Activated CD8-positive, alpha-beta T cell treated with anti-CD3 and anti-CD28 coated beads, Interleukin-2, amount 10 ng/mL, durations not matched to agents 7 days and 5 days (primary cell): ENCODE measurements around the gene RESP18. TPM values are rescaled to one million over a fixed set of nuclear protein-coding genes. Genes with fewer than 3 reads are reported as not detected.

Experiments
- ATAC-seq: fragments of 150-1000 bp; cut with Tn5 transposase; one replicate; pipeline ENCODE4 v1.10.0; 2021; ENCODE audit warnings: moderate library complexity
- CTCF ChIA-PET: fragments of 350-600 bp; sonication (Branson Sonifier 250); formaldehyde crosslinking; loops from one replicate; lab custom pipeline; 2021; ENCODE audit warnings: antibody characterized with exemption; lab: Charles Lee
- POLR2A ChIA-PET: fragments of 350-600 bp; sonication (Branson Sonifier 250); formaldehyde crosslinking; loops from one replicate; lab custom pipeline; 2021; ENCODE audit warnings: antibody characterized with exemption; lab: Charles Lee
- DNase-seq: peaks from one replicate; pipeline ENCODE4 v3.0.0-alpha.2; 2020
- H3K27ac Mint-ChIP-seq: one replicate; pipeline ENCODE4 v1.8.0; 2021; ENCODE audit warnings: mild to moderate bottlenecking, mixed read lengths
- H3K27me3 Mint-ChIP-seq: one replicate; pipeline ENCODE4 v1.8.0; 2021; ENCODE audit warnings: low read depth, mixed read lengths
- H3K36me3 Mint-ChIP-seq: one replicate; pipeline ENCODE4 v1.8.0; 2021; ENCODE audit warnings: low read depth, mixed read lengths
- H3K4me1 Mint-ChIP-seq: one replicate; pipeline ENCODE4 v1.8.0; 2021; ENCODE audit warnings: low read depth, mixed read lengths
- H3K4me3 Mint-ChIP-seq: one replicate; pipeline ENCODE4 v1.8.0; 2021; ENCODE audit warnings: mild to moderate bottlenecking, mixed read lengths
- H3K9me3 Mint-ChIP-seq: one replicate; pipeline ENCODE4 v1.8.0; 2022; ENCODE audit warnings: mixed read lengths; ENCODE audit not compliant: insufficient read depth
- total RNA-seq, 2 experiments: library from RNA; stranded (reverse); gene quantifications; one replicate each; pipeline ENCODE4 v1.2.3, GENCODE V29; 2021

Gene RESP18
- total RNA-seq, 2 experiments from 2014 or later, result not detected

- no peak overlapping the region for H3K27ac Mint-ChIP-seq
- no peak overlapping the region for H3K4me3 Mint-ChIP-seq
- H3K27me3 Mint-ChIP-seq, result peaks cover 31% of the 10 kb centered on the region
- ChIA-PET POLR2A (no interaction called here), CTCF (interaction anchor here (1.0 to 2.6 kb wide), 5 partner anchors 13 to 75 kb away, joined by 3 to 7 read pairs (median 5); partner anchors contain the start of gene DNAJB2)
- H3K4me1 Mint-ChIP-seq, result no peaks in the 10 kb centered on the region
- no peaks in the 10 kb centered on the region for H3K9me3 Mint-ChIP-seq
- H3K36me3 Mint-ChIP-seq, result no peaks in the 10 kb centered on the region
- DNase-seq (no peak), ATAC-seq (no peak)
These were observed 20.6 kb upstream of the RESP18 start for GRCh38 chr2:219353129-219353528.

GRCh38 chr2:219352448-219353023 lies 20.0 kb upstream of the RESP18 start:
- H3K27me3 Mint-ChIP-seq, result peaks cover 26% of the 10 kb centered on the region
- no peaks in the 10 kb centered on the region for H3K36me3 Mint-ChIP-seq
- no peaks in the 10 kb centered on the region for H3K4me1 Mint-ChIP-seq
- no peak overlapping the region for H3K4me3 Mint-ChIP-seq
- H3K27ac Mint-ChIP-seq, result no peak overlapping the region
- DNase-seq (peak; percentile 80), ATAC-seq (peak; percentile 80)
- ChIA-PET CTCF (interaction anchor here (1.1 to 2.6 kb wide), 7 partner anchors 9 to 193 kb away, joined by 3 to 7 read pairs (median 4); partner anchors contain the start of gene DNAJB2), POLR2A (no interaction called here)
- no peaks in the 10 kb centered on the region for H3K9me3 Mint-ChIP-seq

DNA sequence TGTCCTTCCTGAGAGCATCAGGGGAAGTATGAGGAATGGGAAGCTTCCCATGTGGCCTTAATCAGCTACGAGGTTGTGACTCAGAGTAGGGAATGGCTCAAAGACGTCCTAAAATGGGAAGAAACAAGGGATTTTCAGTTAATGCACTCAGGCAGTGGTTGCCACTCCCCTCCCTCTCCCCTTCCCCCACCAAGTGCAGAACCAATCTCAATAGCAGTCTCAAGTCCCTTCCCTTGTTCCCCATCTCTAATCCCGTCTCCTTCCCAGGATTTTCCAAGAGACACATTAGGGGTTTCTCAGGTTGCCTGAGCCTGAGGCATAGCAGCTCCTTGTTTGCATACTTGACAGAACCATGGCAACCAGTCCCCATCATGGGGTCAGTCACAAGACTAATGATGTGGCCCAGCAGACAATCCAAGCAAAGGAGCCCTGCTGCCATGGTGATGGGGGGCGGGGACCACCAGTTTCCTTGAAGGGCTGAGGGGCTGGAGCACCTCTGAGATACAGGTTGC lies 18.2 kb upstream of the RESP18 start:
- Mint-ChIP-seq H3K27me3 (peaks cover 17% of the 10 kb centered on the region), H3K9me3 (no peaks in the 10 kb centered on the region), H3K27ac (no peak overlapping the region), H3K36me3 (no peaks in the 10 kb centered on the region), H3K4me3 (no peak overlapping the region), H3K4me1 (no peaks in the 10 kb centered on the region)
- ATAC-seq (no peak), DNase-seq (no peak)
- POLR2A ChIA-PET, result no interaction called here
- CTCF ChIA-PET, result interaction anchor here (1.2 to 1.8 kb wide), 3 partner anchors 13 to 196 kb away, joined by 3 to 4 read pairs (median 4); no protein-coding TSS in a partner anchor

DNA sequence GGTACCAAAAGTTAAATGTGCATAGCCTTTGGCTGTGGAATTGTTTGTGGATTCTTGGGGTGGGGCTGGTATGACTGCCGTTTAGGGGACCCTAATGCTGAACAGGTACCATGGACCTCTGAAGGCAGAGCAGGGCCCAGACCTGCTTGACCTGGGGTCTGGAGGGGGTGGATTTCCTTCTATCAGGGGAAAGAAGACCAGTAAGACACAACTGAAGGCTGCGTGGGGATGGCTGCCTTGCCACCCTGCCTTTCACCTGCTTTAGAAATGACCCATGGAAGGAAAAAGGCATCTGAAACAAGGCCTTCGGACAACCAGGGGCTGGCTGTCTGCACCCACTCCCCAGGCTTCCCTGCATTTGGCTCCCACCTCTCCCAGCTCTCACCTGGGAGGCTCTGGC lies 17.7 kb upstream of the RESP18 start:
- POLR2A ChIA-PET, result no interaction called here
- ATAC-seq (no peak), DNase-seq (no peak)
- Mint-ChIP-seq H3K9me3 (no peaks in the 10 kb centered on the region), H3K4me3 (no peak overlapping the region), H3K4me1 (no peaks in the 10 kb centered on the region), H3K27me3 (peaks cover 16% of the 10 kb centered on the region), H3K36me3 (no peaks in the 10 kb centered on the region), H3K27ac (no peak overlapping the region)
- CTCF ChIA-PET, result interaction anchor here (1.2 to 1.8 kb wide), 2 partner anchors 55 to 195 kb away, joined by 4 read pairs; no protein-coding TSS in a partner anchor

- Mint-ChIP-seq H3K27me3 (peaks cover 11% of the 10 kb centered on the region), H3K4me3 (no peak overlapping the region), H3K27ac (no peak overlapping the region), H3K4me1 (no peaks in the 10 kb centered on the region), H3K36me3 (no peaks in the 10 kb centered on the region), H3K9me3 (no peaks in the 10 kb centered on the region)
- POLR2A ChIA-PET, result no interaction called here
- CTCF ChIA-PET, result interaction anchor here (0.6 kb wide), 1 partner anchor 216 kb away, joined by 3 read pairs; no protein-coding TSS in a partner anchor
- ATAC-seq (no peak), DNase-seq (no peak)
These were observed 12.3 kb upstream of the RESP18 start for GRCh38 chr2:219344751-219345430.

DNA sequence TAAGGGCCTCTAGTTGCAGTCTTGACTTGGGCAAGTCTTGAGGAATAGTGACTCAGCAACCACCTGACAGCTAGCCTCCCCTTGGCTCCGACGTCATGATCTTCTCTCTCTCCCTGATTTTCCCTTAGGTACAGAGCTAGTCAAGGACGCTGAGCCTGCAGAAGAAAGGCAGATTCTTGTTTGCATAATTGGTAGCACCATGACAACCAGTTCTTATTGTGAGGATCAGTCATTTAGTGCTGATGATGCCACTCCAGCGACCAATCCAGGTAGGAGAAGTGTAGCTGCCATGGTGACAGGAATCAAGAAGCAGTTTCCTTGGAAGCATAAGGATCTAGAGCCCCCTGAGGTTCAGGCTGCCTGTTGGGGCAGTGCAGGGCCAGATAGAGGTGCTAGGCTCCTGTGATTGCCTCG lies 2.8 kb upstream of the RESP18 start:
- POLR2A ChIA-PET, result no interaction called here
- Mint-ChIP-seq H3K9me3 (no peaks in the 10 kb centered on the region), H3K36me3 (no peaks in the 10 kb centered on the region), H3K27ac (no peak overlapping the region), H3K27me3 (peaks cover 53% of the 10 kb centered on the region), H3K4me1 (no peaks in the 10 kb centered on the region), H3K4me3 (no peak overlapping the region)
- CTCF ChIA-PET, result interaction anchor here (1.2 to 1.4 kb wide), 2 partner anchors 41 to 306 kb away, joined by 3 read pairs; no protein-coding TSS in a partner anchor
- no peak for DNase-seq
- no peak for ATAC-seq

DNA sequence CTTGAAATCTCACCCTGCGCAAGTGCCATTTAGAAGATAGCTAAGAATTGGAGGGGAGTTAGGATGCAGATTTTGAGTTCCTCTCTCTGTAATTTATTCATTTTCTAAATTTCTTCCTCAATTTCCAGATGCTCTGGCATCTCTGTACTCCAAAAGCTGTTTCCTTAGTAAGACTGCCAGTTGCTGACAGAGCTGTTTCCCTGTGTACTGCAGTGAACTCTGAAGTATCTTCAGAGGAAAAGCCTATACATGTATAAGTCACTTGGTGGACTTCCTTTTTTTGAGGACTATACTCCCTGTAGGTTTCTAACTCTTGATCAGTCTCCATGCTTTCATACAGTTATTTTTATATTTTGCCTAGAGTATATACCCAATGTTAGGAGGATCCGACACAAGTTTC lies 1.5 kb upstream of the RESP18 start:
- Mint-ChIP-seq H3K4me1 (no peaks in the 10 kb centered on the region), H3K9me3 (no peaks in the 10 kb centered on the region), H3K27ac (no peak overlapping the region), H3K27me3 (peaks cover 54% of the 10 kb centered on the region), H3K36me3 (no peaks in the 10 kb centered on the region), H3K4me3 (no peak overlapping the region)
- POLR2A ChIA-PET, result no interaction called here
- CTCF ChIA-PET, result no interaction called here
- ATAC-seq, result no peak
- DNase-seq, result no peak

DNA sequence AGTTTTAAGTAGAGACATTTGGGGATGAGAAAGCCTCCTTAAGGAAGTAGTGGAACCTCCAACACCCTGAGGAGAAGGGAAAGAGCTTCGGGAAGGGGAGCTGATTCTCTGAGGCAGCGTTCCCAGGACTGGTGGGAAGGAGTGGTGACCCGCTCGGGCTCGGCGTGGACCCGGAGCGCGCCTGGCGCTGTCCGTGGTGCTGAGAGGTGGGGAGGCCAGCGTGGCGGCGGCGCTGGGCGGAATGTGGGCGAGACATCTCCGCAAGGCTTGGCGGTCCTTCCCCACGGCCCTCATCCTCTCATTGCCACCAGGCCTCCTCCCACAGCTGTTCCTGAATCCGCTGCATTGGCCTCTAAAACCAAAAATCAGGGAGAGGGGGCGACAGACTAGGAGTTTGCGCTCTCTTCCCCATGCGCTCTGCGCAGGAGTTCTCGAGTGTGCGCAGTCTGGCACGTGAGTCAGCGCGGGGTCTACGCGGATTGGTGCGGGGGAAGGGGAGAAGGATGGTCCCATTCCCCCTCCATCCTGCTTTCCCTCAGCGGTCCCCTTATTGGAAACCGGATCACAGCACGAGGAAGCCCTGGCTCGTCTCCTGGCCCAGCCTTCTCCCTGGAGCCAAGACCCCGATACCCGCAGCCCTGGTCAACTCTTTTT lies 857 bp downstream of the RESP18 start:
- Mint-ChIP-seq H3K4me1 (no peaks in the 10 kb centered on the region), H3K27ac (no peak overlapping the region), H3K9me3 (no peaks in the 10 kb centered on the region), H3K36me3 (no peaks in the 10 kb centered on the region), H3K4me3 (no peak overlapping the region), H3K27me3 (peaks cover 48% of the 10 kb centered on the region)
- ChIA-PET POLR2A (no interaction called here), CTCF (no interaction called here)
- DNase-seq, result peak; percentile 45
- ATAC-seq, result no peak

DNA sequence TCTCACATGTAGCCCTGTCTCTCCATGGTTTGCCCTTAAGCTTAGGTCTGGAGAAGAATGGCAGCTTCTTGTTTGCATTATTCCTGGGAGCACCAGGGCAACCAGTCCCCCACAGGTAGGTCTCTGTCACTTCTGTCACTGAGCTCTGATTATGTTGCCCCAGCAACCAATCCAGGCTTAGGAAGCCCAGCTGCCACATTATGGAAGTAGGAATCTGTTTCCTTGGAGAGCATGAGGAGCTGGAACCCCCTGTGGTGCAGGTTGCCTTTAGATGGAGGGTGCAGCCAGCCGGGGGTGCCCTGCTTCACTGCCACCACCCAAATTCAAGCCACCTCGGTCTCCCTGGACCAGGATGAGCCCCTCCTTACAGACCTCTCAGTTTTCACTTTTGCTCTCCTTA lies 4.8 kb downstream of the RESP18 start:
- H3K36me3 Mint-ChIP-seq, result no peaks in the 10 kb centered on the region
- H3K9me3 Mint-ChIP-seq, result no peaks in the 10 kb centered on the region
- CTCF ChIA-PET, result no interaction called here
- H3K4me3 Mint-ChIP-seq, result no peak overlapping the region
- H3K27me3 Mint-ChIP-seq, result peaks cover 49% of the 10 kb centered on the region
- no peak overlapping the region for H3K27ac Mint-ChIP-seq
- ATAC-seq (no peak), DNase-seq (no peak)
- no peaks in the 10 kb centered on the region for H3K4me1 Mint-ChIP-seq
- POLR2A ChIA-PET, result no interaction called here

DNA sequence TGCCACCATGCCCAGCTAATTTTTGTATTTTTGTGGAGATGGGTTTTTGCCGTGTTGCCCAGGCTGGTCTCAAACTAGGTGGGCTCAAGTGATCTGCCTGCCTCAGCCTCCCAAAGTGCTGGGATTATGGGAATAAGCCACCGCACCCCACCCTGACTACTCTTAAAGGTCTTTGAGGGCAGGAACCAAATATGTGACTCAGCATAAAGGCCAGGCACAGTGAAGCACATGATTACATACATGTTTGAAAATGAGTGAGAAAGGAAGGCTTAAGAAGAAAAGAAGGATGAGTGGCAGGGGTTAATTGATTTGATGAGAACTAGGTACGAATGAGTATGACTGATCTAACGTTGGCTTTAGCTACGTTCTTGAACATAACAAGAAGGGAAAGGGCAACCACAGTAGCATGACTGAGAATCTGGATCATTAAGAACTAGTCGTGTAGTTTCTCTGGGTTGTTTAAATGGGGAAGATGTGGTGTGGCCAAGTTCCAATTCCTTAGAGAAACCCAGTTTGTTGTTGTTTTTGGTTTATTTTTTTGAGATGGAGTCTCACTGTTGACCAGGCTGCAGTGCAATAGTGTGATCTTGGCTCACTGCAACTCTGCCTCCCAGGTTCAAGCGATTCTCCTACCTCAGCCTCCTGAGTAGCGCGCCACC lies 6.8 kb downstream of the RESP18 start:
- DNase-seq (no peak), ATAC-seq (no peak)
- Mint-ChIP-seq H3K9me3 (no peaks in the 10 kb centered on the region), H3K27me3 (peaks cover 43% of the 10 kb centered on the region), H3K27ac (no peak overlapping the region), H3K4me3 (no peak overlapping the region), H3K36me3 (no peaks in the 10 kb centered on the region), H3K4me1 (peaks cover 7% of the 10 kb centered on the region)
- CTCF ChIA-PET, result no interaction called here
- POLR2A ChIA-PET, result no interaction called here

DNA sequence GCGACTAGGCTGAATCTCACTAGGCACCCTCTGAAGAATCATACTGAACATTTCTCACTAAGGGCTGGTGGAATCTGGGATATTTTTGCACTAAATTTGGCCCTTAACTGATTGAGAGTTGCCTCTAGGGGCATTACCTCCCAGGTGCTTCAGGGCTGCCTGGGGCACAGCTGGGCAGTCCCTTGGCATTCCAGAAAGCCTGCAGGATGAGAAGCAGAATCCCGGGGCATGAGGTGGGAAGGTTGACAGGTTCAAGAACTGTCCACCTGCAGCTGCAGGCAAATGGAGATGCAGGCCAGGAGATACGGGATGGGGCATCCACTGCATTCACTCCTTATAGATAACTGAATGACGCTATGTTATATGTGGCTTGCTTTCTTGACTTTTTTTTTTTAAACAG lies 7.4 kb downstream of the RESP18 start:
- CTCF ChIA-PET, result no interaction called here
- DNase-seq, result no peak
- Mint-ChIP-seq H3K27me3 (peaks cover 40% of the 10 kb centered on the region), H3K36me3 (no peaks in the 10 kb centered on the region), H3K27ac (no peak overlapping the region), H3K4me1 (peaks cover 9% of the 10 kb centered on the region), H3K4me3 (no peak overlapping the region), H3K9me3 (no peaks in the 10 kb centered on the region)
- no peak for ATAC-seq
- POLR2A ChIA-PET, result no interaction called here
